GM18873 (cell line): ENCODE results near the gene C1orf116.

Source experiments
- ATAC-seq: cut with Tn5 transposase; IDR thresholded peaks from one replicate; pipeline ENCODE4 v1.9.1; 2021; ENCODE audit warnings: mild to moderate bottlenecking, moderate library complexity, moderate number of reproducible peaks; ENCODE audit not compliant: unreplicated experiment, low FRiP score

The C1orf116 gene

GRCh38 chr1:207004931-207005830 is 27.4 kb downstream of the C1orf116 start:
- ATAC-seq: no peak

GRCh38 chr1:207003210-207003609 is 29.3 kb downstream of the C1orf116 start:
- ATAC-seq: no peak

- ATAC-seq: no peak
These were observed 29.8 kb downstream of the C1orf116 start for GRCh38 chr1:207002724-207003146.

GRCh38 chr1:207001492-207002245 is 30.9 kb downstream of the C1orf116 start:
- no peak for ATAC-seq

- no peak for ATAC-seq
These were observed 31.8 kb downstream of the C1orf116 start for GRCh38 chr1:207000651-207001291.

- ATAC-seq: no peak
These were observed 33.7 kb downstream of the C1orf116 start for GRCh38 chr1:206998816-206999215.

GRCh38 chr1:206992790-206993189 is 39.8 kb downstream of the C1orf116 start:
- ATAC-seq: no peak

- no peak for ATAC-seq
These were observed 44.7 kb downstream of the C1orf116 start for GRCh38 chr1:206987873-206988272.

GRCh38 chr1:206986885-206987284 is 45.7 kb downstream of the C1orf116 start:
- ATAC-seq: no peak

GRCh38 chr1:206986402-206986801 is 46.2 kb downstream of the C1orf116 start:
- no peak for ATAC-seq

- no peak for ATAC-seq
These were observed 47.3 kb downstream of the C1orf116 start for GRCh38 chr1:206985162-206985749.

- no peak for ATAC-seq
These were observed 50.3 kb downstream of the C1orf116 start for GRCh38 chr1:206982216-206982615.

- no peak for ATAC-seq
These were observed 53.0 kb downstream of the C1orf116 start for GRCh38 chr1:206979379-206980043.

GRCh38 chr1:206978259-206978658 is 54.3 kb downstream of the C1orf116 start:
- ATAC-seq: no peak

- no peak for ATAC-seq
These were observed 57.2 kb downstream of the C1orf116 start for GRCh38 chr1:206975306-206975705.

GRCh38 chr1:206974140-206974539 is 58.4 kb downstream of the C1orf116 start:
- ATAC-seq: no peak

GRCh38 chr1:206972728-206973127 is 59.8 kb downstream of the C1orf116 start:
- ATAC-seq: no peak

GRCh38 chr1:206971029-206971655 is 61.4 kb downstream of the C1orf116 start:
- no peak for ATAC-seq

- ATAC-seq: no peak
These were observed 62.1 kb downstream of the C1orf116 start, which contains the start of gene FCAMR for GRCh38 chr1:206970446-206970845. Gene FCAMR, minus strand, starts transcription at chr1:206970460. Its CDS starts 335 bp downstream, at chr1:206970125.

GRCh38 chr1:206969090-206969489 is 63.5 kb downstream of the C1orf116 start:
- no peak for ATAC-seq
